Activated B cell treated with CpG ODN at 0.5 μM for 24 hours (primary cell): Measurements from ENCODE around the gene RAB4A. TPM values are rescaled to one million over a fixed set of nuclear protein-coding genes. Genes with fewer than 3 reads are reported as not detected.

ENCODE experiments used
- ATAC-seq: fragments of 200-7000 bp; cut with Tn5 transposase; one replicate; pipeline ENCODE4 v1.10.0; 2021; ENCODE audit warnings: low read depth, mild to moderate bottlenecking, moderate library complexity
- CTCF ChIA-PET: fragments of 350-600 bp; sonication (Branson Sonifier 250); formaldehyde crosslinking; loops from one replicate; lab custom pipeline; 2021; ENCODE audit warnings: antibody characterized with exemption; lab: Charles Lee
- POLR2A ChIA-PET: fragments of 350-600 bp; sonication (Branson Sonifier 250); formaldehyde crosslinking; loops from one replicate; lab custom pipeline; 2021; ENCODE audit warnings: antibody characterized with exemption; lab: Charles Lee
- DNase-seq: peaks from one replicate; pipeline ENCODE4 v3.0.0; 2022
- H3K27ac Mint-ChIP-seq: one replicate; pipeline ENCODE4 v1.8.0; 2020; ENCODE audit warnings: mixed read lengths
- H3K27me3 Mint-ChIP-seq: one replicate; pipeline ENCODE4 v1.8.0; 2021; ENCODE audit warnings: mixed read lengths
- H3K36me3 Mint-ChIP-seq: one replicate; pipeline ENCODE4 v1.8.0; 2021; ENCODE audit warnings: low read depth, mixed read lengths
- H3K4me1 Mint-ChIP-seq: one replicate; pipeline ENCODE4 v1.8.0; 2021; ENCODE audit warnings: mixed read lengths
- H3K4me3 Mint-ChIP-seq: one replicate; pipeline ENCODE4 v1.8.0; 2020; ENCODE audit warnings: mild to moderate bottlenecking, mixed read lengths
- H3K9me3 Mint-ChIP-seq: one replicate; pipeline ENCODE4 v1.8.0; 2020; ENCODE audit warnings: mixed read lengths
- CTCF ChIP-seq: fragments of 200-600 bp; IDR thresholded peaks from one replicate; pipeline ENCODE4 v1.8.0; 2022; ENCODE audit warnings: antibody characterized with exemption, mild to moderate bottlenecking
- intact Hi-C: fragments of 100-400 bp; cut with micrococcal nuclease; formaldehyde crosslinking; loops from one replicate; pipeline ENCODE4 v1.15.1; 2024
- total RNA-seq: library from RNA; stranded (reverse); gene quantifications from 2 replicates; pipeline ENCODE4 v1.2.3, GENCODE V29; 2022

The RAB4A gene
- total RNA-seq, 1 donor from 2014 or later, result 42.3 TPM

- H3K27ac Mint-ChIP-seq, result no peak overlapping the region
- TF ChIP-seq CTCF, result no peak
- H3K36me3 Mint-ChIP-seq, result no peaks in the 10 kb centered on the region
- POLR2A ChIA-PET, result no interaction called here
- ATAC-seq, result no peak
- DNase-seq, result no peak
- intact Hi-C loops, result loop anchor here (10.0 kb wide), 1 partner anchor 1741 kb away; no protein-coding TSS in a partner anchor
- H3K9me3 Mint-ChIP-seq, result no peaks in the 10 kb centered on the region
- CTCF ChIA-PET, result interaction anchor here (0.7 to 7.2 kb wide), 3 partner anchors 10 to 561 kb away, joined by 5 to 67 read pairs (median 6); no protein-coding TSS in a partner anchor
- peaks cover 18% of the 10 kb centered on the region for H3K27me3 Mint-ChIP-seq
- H3K4me1 Mint-ChIP-seq, result peaks cover 5% of the 10 kb centered on the region
- no peak overlapping the region for H3K4me3 Mint-ChIP-seq
Observed at GRCh38 chr1:229225331-229225782, 45.6 kb upstream of the RAB4A start.

GRCh38 chr1:229226796-229227195 lies 44.1 kb upstream of the RAB4A start:
- H3K27me3 Mint-ChIP-seq, result peaks cover 32% of the 10 kb centered on the region
- H3K9me3 Mint-ChIP-seq, result no peaks in the 10 kb centered on the region
- POLR2A ChIA-PET, result no interaction called here
- no peak for TF ChIP-seq CTCF
- ATAC-seq (no peak), DNase-seq (no peak)
- no peak overlapping the region for H3K27ac Mint-ChIP-seq
- CTCF ChIA-PET, result interaction anchor here (0.7 to 7.2 kb wide), 12 partner anchors 8 to 727 kb away, joined by 3 to 67 read pairs (median 5); no protein-coding TSS in a partner anchor
- peaks cover 8% of the 10 kb centered on the region for H3K4me1 Mint-ChIP-seq
- H3K4me3 Mint-ChIP-seq, result no peak overlapping the region
- no peaks in the 10 kb centered on the region for H3K36me3 Mint-ChIP-seq
- intact Hi-C loops, result loop anchor here (1.0 to 10.0 kb wide), 6 partner anchors 484 to 1742 kb away; partner anchors contain the start of gene RHOU

GRCh38 chr1:229227298-229227919 lies 43.5 kb upstream of the RAB4A start:
- DNase-seq (peak; percentile 58), ATAC-seq (no peak)
- TF ChIP-seq CTCF, result peak; percentile 72
- H3K9me3 Mint-ChIP-seq, result no peaks in the 10 kb centered on the region
- peaks cover 8% of the 10 kb centered on the region for H3K4me1 Mint-ChIP-seq
- H3K36me3 Mint-ChIP-seq, result no peaks in the 10 kb centered on the region
- intact Hi-C loops, result loop anchor here (1.0 to 10.0 kb wide), 6 partner anchors 485 to 1743 kb away; partner anchors contain the start of gene RHOU
- ChIA-PET CTCF (interaction anchor here (0.7 to 7.2 kb wide), 14 partner anchors 9 to 728 kb away, joined by 3 to 67 read pairs (median 4); no protein-coding TSS in a partner anchor), POLR2A (interaction anchor here (0.7 kb wide), 1 partner anchor 65 kb away, joined by 8 read pairs; no protein-coding TSS in a partner anchor)
- no peak overlapping the region for H3K27ac Mint-ChIP-seq
- H3K27me3 Mint-ChIP-seq, result peaks cover 35% of the 10 kb centered on the region
- no peak overlapping the region for H3K4me3 Mint-ChIP-seq

GRCh38 chr1:229228522-229228921 lies 42.4 kb upstream of the RAB4A start:
- peaks cover 8% of the 10 kb centered on the region for H3K4me1 Mint-ChIP-seq
- ChIA-PET CTCF (interaction anchor here (1.4 to 7.2 kb wide), 6 partner anchors 26 to 728 kb away, joined by 3 to 67 read pairs (median 6); no protein-coding TSS in a partner anchor), POLR2A (no interaction called here)
- ATAC-seq (no peak), DNase-seq (no peak)
- no peak overlapping the region for H3K27ac Mint-ChIP-seq
- peaks cover 43% of the 10 kb centered on the region for H3K27me3 Mint-ChIP-seq
- no peak for TF ChIP-seq CTCF
- no peaks in the 10 kb centered on the region for H3K36me3 Mint-ChIP-seq
- no peak overlapping the region for H3K4me3 Mint-ChIP-seq
- intact Hi-C loops, result loop anchor here (10.0 kb wide), 1 partner anchor 1744 kb away; no protein-coding TSS in a partner anchor
- H3K9me3 Mint-ChIP-seq, result no peaks in the 10 kb centered on the region

- H3K4me3 Mint-ChIP-seq, result no peak overlapping the region
- no peak overlapping the region for H3K27ac Mint-ChIP-seq
- peaks cover 8% of the 10 kb centered on the region for H3K4me1 Mint-ChIP-seq
- ChIA-PET POLR2A (no interaction called here), CTCF (interaction anchor here (1.1 to 7.2 kb wide), 5 partner anchors 538 to 729 kb away, joined by 4 to 67 read pairs (median 6); no protein-coding TSS in a partner anchor)
- intact Hi-C loops, result loop anchor here (10.0 kb wide), 1 partner anchor 1744 kb away; no protein-coding TSS in a partner anchor
- no peak for ATAC-seq
- no peak for DNase-seq
- H3K27me3 Mint-ChIP-seq, result peaks cover 50% of the 10 kb centered on the region
- no peaks in the 10 kb centered on the region for H3K36me3 Mint-ChIP-seq
- no peaks in the 10 kb centered on the region for H3K9me3 Mint-ChIP-seq
- no peak for TF ChIP-seq CTCF
Observed at GRCh38 chr1:229229137-229229720, 41.7 kb upstream of the RAB4A start.
